Activated CD4-positive, alpha-beta T cell treated with anti-CD3 and anti-CD28 coated beads, Interleukin-2, amount 50 U/mL, for 4 hours (primary cell): ENCODE measurements around the gene AGBL1.

Experiments
- DNase-seq, 2 experiments: peaks; one replicate each; pipeline ENCODE4 v3.0.0-alpha.2; 2020

AGBL1 gene

GRCh38 chr15:86754846-86755245 lies 675.2 kb downstream of the AGBL1 start:
- no peak for DNase-seq

GRCh38 chr15:86756688-86757087 lies 677.0 kb downstream of the AGBL1 start:
- no peak for DNase-seq

DNA sequence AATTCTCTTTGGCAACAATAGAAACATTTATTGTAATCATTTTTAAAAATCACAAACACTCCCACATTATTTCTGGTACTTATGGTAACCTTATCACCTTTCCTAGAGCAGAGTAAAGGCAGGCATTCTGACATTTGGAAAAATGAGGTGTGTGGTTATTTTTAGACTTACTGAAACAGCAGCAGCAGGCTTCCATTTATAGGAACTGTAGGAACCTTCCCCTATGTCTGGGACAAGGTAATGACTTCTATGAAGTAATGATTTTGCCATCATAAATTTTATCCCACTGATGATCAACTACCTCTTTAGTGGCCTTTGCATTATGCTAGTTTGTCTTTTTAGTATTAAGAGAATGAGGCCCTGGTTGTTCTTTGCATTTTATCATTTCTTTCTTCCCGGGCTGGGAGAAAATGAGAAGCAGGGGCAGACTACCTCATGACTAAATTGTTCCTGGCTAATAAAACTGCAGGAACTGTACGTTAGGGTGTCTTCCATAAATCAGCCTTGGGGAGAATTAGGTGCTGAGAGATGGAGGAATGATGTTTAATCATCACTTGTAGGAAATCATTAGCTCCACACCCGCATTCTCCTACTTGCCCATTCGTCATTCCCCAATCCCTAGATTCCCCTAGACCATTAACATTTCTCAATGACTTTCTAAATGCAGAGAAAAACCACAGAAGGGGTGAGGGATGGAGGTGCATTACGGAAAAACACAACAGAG lies 680.3 kb downstream of the AGBL1 start:
- no peak for DNase-seq

DNA sequence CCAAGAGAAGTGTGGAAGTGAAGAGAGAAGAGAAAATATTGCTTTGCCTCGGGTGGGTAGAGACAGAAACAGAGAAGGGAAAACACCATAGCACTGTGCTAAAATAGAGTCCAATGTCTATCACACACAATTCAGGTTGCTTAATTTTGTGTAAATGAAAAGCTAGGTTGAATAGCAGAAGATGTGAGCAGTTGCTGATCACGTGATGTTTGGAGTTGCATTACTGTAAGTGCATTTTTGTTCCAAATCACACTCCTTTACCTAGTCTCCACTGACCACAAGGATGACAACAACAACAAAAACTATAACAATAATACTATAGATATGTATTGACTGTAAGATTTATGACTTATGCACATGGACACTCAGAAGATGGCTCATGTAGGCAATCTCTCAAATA lies 683.2 kb downstream of the AGBL1 start:
- no peak for DNase-seq

- DNase-seq, result no peak
Observed at GRCh38 chr15:86764021-86764420, 684.4 kb downstream of the AGBL1 start.

GRCh38 chr15:86765281-86765680 lies 685.6 kb downstream of the AGBL1 start:
- DNase-seq, result no peak

DNA sequence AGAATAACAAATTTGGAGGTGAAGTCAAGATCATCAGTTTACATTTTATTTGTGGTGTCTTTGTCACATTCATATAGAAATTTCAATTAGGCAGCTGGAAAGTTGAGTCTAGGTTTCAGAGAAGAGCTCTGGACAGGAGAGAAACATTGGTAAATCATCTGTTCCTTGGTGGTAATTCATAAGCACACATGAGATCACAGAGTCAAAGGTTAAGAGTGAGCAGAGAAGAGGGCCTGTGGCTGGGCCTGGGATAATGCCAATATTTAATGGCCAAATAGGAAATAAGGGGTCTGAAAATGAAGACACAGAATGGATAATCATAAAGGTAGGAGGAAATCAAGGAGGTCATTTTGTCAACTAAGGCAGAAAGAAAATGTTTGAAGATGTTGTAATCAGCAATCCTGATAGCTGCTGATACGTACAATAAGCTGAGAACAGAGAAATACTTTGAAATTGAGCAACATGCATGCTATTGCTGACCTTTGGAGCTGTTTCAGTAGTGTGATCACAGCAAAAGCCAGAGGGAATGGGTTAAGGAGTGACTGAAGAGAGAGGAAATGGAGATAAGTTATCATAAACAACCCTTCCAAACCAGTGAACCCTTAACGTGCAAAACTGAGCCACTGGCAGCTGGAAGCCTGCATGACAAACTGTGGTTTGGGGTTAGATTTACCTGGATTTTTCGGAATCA lies 692.8 kb downstream of the AGBL1 start:
- no peak for DNase-seq

- no peak for DNase-seq
Observed at GRCh38 chr15:86773736-86774135, 694.1 kb downstream of the AGBL1 start.

- DNase-seq, result no peak
Observed at GRCh38 chr15:86776145-86776544, 696.5 kb downstream of the AGBL1 start.

DNA sequence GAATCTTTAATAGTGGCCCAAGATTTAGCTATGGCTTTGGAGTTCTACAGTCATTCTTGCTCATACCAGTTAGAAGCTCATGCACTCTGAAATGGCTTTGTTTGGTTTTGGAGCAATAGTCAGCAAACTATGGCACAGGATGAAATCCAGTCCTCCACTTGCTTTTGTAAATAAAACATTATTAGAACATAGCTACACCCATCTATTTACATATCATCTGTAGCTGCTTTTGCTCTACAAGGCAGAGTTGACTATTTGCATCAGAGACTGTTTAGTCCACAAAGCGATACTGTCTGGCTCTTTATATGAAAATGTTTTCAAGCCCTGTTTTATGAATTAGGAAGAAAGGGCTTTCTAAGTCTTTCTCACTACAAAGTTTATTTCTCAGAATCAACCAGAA lies 716.9 kb downstream of the AGBL1 start:
- no peak for DNase-seq

- no peak for DNase-seq
Observed at GRCh38 chr15:86797135-86797534, 717.5 kb downstream of the AGBL1 start.

DNA sequence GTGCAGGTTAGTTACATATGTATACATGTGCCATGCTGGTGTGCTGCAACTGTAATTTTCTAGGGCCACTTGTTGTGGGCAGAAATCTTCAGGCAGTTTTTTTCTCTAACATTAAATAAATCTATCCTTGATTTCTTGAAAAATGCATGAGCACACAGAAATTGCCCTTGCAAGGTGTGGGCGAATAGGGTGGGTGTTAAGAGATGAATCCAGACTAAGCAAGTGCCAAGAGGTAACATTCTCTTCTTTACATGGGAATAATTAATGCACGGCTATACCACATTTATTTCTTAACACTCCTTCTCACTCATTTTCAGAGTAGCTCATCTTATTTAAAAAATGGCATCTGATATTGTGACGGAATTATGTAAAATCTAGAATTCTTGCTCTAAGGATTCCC lies 719.6 kb downstream of the AGBL1 start:
- no peak for DNase-seq

GRCh38 chr15:86802244-86802643 lies 722.6 kb downstream of the AGBL1 start:
- DNase-seq, result no peak

DNA sequence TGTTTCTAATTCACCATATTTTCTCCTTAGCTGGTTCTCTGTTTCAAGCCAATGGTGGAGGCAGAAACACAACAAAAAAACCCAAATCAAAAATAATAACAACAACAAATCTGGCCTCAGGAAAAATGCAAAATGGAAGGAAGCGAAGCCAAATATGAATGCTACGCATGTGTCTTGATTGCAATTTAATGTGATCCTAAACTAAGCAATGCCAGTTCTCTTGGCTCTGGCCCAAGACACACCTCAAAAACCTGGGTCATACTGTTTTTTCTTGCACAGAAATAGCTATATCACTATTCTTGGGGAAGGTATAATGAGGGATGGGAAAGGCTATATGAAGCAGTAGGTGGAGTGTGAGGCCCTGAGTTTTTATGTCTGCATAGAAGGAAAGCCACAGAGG lies 724.7 kb downstream of the AGBL1 start:
- no peak for DNase-seq

DNA sequence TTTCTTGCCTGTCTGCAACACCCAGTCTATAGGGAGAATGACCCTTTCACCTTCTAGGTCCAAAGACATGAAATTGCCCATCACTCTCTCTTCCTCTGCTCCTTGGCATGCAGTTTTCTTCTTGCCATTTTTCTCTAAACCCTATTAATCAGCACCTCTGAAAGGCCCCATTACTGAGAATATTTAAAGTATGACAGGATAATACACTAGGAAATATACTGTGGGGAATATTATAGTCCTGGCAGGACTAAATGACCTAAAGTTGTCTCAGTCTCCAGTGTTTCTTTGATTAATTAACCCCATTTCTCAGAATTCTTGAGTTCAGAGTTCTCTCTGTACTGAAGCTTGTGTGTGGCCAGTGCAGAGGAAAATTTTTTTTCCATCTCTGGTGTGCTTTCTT lies 730.7 kb downstream of the AGBL1 start:
- no peak for DNase-seq

- no peak for DNase-seq
Observed at GRCh38 chr15:86813892-86814291, 734.2 kb downstream of the AGBL1 start.

DNA sequence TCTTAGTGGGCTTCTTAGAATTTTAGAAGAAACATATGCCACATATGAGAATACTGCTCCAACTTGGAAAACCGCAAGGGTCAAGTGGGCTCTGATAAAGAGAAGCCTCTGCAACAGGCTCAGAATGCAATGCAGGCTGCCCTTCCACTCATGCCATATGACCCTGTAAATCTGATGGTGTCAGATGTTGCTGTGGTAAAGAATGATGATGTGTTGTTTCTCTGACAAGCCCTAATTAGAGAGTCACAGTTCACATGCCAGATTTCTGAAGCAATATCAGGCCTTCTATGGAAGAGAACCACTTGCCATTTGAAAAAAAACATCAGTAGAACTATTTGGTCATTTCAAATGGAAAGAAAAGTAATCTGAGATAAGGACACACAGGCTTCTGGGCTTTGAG lies 749.6 kb downstream of the AGBL1 start:
- DNase-seq, result no peak

- no peak for DNase-seq
Observed at GRCh38 chr15:86830304-86830703, 750.6 kb downstream of the AGBL1 start.

DNA sequence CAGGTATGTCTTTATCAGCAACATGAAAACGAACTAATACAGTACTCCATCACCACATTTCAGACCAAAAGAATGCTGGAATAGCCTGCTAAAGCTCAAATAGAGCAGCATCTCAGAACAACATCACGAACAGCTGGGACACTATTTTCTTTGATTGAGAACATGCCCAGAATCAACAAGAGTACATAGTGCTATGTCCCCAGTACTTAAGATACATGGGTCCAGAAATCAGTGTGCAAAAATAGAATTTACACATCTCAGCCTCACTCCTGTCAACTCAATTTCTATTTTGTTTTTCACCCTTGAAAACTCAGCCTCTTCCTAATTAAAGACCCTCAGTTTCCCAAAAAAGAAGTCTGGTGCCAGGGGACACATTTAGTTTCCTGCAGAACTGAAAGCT lies 753.9 kb downstream of the AGBL1 start:
- DNase-seq, result no peak

DNA sequence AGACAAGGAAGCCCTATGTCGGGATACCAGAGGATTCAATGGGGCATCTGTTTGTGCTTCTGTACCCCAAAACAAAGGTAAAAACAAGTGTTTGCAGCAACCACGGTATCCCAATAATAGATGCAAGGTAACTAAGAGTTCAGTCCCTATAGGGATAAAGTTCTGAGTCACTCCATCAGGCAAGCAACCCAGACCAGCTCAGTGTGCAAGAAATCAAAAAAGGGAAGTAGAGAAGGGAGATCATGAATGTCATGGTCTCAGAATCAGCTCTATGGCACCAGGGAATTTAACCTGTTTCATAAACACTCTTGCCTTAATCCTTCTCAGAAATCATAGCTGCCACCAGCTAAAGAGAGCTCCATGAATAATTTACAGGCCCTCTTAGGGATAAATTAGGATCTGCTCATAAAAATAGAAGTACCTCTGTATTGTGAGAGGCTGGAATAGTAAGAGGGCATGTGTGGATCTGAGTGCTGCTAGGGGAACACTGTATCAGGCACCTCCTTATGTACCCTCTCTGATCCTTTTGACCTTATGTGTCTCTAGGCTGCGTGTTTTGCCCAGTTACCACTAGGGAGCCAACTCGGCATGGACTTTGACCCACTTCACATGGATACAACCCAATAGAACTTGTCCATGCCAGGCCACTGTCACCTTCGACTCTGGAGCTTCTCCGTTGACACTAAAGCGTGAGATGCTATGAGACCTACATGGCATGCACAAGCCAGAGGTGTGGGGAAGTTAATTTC lies 754.6 kb downstream of the AGBL1 start:
- DNase-seq, result no peak

DNA sequence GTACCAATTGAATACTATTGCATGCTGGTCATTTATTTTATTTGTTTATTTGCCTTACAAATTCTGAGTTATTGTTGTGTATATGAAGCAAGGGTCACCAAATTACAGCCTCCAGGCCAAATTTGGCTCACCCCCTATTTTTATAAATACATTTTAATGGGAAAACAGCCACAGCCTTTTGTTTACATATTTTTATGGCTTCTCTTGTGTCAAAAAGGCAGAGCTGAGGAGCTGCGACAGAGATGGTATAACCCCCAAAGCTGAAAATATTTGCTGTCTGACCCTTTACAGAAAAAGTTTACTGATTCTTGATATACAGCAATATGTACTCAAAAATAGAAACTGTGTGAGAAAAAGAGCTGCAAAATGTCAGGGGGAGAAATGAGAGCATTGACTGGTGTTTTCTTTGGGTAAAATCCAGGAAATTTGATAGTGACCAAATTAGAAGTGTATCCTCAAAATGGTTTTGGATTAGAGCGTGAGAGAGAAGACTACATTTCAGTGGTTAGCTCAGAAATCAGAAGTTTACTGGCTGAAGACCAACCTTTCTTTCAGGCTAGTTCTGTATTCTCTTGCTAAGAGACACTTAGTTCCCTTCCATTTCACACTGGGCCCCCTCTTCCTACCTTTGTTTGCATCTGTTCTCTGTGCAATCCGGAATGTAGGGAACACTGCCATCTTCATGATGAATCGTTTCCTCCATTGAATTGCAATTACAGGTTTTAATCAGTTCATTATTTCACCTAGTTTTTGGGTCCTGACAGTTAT lies 757.8 kb downstream of the AGBL1 start:
- DNase-seq, result no peak

- no peak for DNase-seq
Observed at GRCh38 chr15:86839502-86839901, 759.8 kb downstream of the AGBL1 start.

GRCh38 chr15:86840996-86841395 lies 761.3 kb downstream of the AGBL1 start:
- no peak for DNase-seq
